ENCODE results near the gene ACAT1.

GRCh38 chr11:108128772-108129171 lies 7.4 kb downstream of the ACAT1 start:
- TF ChIP-seq POLR2A (IDR thresholded peaks at IDR 0.05) (no peak), CTCF (IDR thresholded peaks at IDR 0.05) (no peak)

All from Peyer's patch (tissue), 4 donors.